Renal cortical epithelial cell (primary cell): ENCODE measurements around the gene TC2N. TPM values are rescaled to one million over a fixed set of nuclear protein-coding genes. Genes with fewer than 3 reads are reported as not detected.
"Not testable (repeated sequence)": the region's sequence is repeated elsewhere in the genome, so short reads cannot be mapped to it uniquely, and the experiment has no call there.

Source experiments
- DNase-seq: peaks from one replicate; pipeline ENCODE4 v3.0.0-alpha.2; 2011; ENCODE audit warnings: low read depth
- total RNA-seq: library from RNA; depleted of rRNA; stranded (reverse); fragments of >200 nt; gene quantifications from 2 replicates; pipeline ENCODE4 v1.2.3, GENCODE V29; 2014

TC2N gene
- total RNA-seq, 1 donor from 2014 or later, result 4.6 TPM

- DNase-seq, result no peak
These were observed 32.0 kb downstream of the TC2N start for GRCh38 chr14:91835197-91835919.

GRCh38 chr14:91834571-91834970 lies 32.8 kb downstream of the TC2N start:
- no peak for DNase-seq

GRCh38 chr14:91831337-91831736 lies 36.0 kb downstream of the TC2N start:
- no peak for DNase-seq

- peak; percentile 56 for DNase-seq
These were observed 36.6 kb downstream of the TC2N start for GRCh38 chr14:91830777-91831176.

- DNase-seq, result peak; percentile 45
These were observed 37.8 kb downstream of the TC2N start for GRCh38 chr14:91829511-91829910.

GRCh38 chr14:91827746-91828145 lies 39.6 kb downstream of the TC2N start:
- no peak for DNase-seq

GRCh38 chr14:91817566-91818325 lies 49.6 kb downstream of the TC2N start:
- peak; percentile 14 for DNase-seq

- no peak for DNase-seq
These were observed 53.0 kb downstream of the TC2N start for GRCh38 chr14:91814317-91814716.

- no peak for DNase-seq
These were observed 56.6 kb downstream of the TC2N start for GRCh38 chr14:91810699-91811098.

- no peak for DNase-seq
These were observed 60.6 kb downstream of the TC2N start for GRCh38 chr14:91806716-91807115.

GRCh38 chr14:91806094-91806493 lies 61.2 kb downstream of the TC2N start:
- not testable (repeated sequence) for DNase-seq

- DNase-seq, result no peak
These were observed 61.7 kb downstream of the TC2N start for GRCh38 chr14:91805659-91806058.

- no peak for DNase-seq
These were observed 66.0 kb downstream of the TC2N start for GRCh38 chr14:91801358-91801757.

- DNase-seq, result peak; percentile 21
These were observed 70.6 kb downstream of the TC2N start for GRCh38 chr14:91796617-91797347.

GRCh38 chr14:91793704-91794103 lies 73.6 kb downstream of the TC2N start:
- no peak for DNase-seq

- no peak for DNase-seq
These were observed 81.1 kb downstream of the TC2N start for GRCh38 chr14:91786188-91786587.

GRCh38 chr14:91780452-91780851 lies 86.9 kb downstream of the TC2N start:
- peak; percentile 9 for DNase-seq

GRCh38 chr14:91778217-91778616 lies 89.1 kb downstream of the TC2N start:
- DNase-seq, result peak; percentile 18

GRCh38 chr14:91774140-91775096 lies 92.9 kb downstream of the TC2N start:
- no peak for DNase-seq

- DNase-seq, result no peak
These were observed 97.2 kb downstream of the TC2N start for GRCh38 chr14:91770185-91770584.

GRCh38 chr14:91755570-91756295 lies 111.6 kb downstream of the TC2N start:
- peak; percentile 93 for DNase-seq
